Measurements from ENCODE around the gene TFAP2A.

The TFAP2A gene

DNA sequence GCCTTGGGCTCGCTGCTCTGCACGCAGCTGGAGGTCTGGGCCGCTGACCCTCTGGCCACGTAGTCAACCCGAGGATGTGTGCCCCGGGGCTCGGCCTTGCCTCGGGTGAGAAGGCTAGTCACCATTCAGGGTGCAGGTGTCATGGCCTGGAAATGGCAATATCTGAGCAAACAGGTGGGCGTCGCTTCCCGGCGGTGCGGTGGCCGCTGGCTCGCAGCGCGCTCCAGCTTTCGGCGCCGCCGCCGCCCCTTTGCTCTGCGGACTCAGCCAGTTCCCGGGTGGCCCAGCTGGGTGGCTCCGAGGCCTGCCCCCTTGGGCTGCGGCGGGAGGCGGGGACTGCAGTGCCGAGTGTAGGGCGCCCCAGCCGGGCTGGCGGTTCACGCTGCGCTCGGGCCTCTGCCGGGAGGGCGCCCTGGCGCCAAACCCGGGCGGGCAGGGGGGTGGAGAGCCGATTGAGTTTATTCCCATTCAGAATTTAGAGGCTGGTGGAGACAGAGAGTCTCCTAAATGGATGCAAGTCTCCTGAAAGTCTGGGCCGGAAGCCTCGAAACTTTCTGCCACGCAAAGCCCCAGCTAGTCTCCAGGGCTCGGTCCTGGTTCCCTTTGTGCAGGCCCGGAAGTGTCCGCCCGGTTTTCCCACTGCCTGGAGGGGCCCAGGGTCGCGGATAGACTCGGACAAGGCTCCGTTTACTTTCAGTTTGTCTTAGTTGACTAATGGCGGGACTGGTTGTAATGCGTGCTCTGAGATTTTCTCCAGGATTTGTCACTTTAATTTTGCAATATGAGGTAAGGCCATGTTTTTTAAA, 11.3 kb upstream of the TFAP2A start:
- DNase-seq = no peak

DNA sequence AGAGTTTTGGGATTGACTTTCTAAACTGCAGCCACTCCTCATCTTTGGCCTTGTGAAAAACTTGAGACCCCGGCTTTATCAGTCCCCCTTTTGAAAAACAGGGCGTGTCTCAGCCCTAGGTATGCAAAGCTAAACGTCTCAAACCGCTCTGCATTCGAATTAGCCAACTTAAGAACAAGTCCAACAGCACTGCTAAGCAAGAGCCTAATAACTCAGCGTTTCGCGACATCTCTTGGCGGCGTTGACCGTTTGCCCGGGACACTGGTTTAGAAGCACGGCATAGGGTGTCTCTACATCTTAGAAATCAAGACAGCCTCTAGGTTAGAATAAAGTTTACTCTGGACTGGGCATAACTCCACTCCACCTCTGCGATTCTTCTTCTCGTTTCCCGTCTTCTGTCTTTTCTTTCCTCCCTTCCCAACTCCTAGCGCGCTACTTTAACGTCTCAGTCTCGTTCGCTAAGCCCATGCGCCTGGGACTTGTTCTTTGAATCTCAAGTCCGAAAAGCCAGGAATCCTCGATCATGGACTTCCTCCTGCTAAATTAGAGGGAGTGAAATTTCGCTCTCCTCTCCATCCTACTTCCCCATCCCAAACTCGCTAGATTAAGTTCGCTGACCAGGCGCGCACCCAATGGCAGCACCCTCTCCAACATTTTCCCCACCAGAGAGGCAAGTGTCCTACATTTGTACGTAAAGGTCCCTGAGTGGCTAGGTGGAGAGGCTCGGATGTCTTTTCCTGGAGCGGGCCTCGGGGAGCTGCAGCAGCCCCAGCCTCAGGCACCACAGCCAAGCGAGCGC, 10.5 kb upstream of the TFAP2A start:
- no peak for DNase-seq

DNA sequence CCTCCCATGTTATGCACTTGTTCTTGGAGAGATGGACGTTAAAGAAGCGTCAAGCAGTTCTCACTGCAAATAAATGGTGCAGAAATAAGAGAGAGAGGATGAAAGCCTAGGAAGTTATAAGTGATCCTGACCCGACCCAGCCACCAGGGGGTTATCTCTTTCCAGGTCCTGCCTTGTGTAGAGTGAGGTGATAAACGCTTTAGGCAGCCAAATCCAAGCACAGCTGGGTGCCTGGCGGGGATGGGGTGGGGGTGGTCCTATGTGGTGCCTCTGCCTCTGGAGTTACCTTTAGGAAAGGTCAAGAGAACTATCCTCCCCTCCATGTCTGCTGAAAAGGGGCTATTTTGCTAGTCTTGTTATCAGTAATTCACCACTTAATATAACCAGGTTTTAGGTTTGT, 9.2 kb upstream of the TFAP2A start:
- DNase-seq = no peak

DNA sequence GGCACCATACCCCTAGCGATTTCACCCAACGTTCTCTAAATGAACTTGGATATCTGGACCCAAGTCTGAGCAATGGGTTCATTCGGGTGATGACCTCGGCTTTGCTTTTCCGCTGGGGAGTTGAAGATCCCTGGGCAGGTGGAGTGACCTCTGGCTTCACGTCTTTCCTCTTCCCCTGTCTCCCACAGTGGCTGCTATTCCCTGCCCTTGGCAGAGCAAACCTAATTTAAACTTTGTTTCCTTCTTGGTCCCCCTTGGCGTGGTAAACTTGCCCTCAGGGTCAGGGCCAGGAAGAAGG, 7.8 kb upstream of the TFAP2A start:
- no peak for DNase-seq

DNA sequence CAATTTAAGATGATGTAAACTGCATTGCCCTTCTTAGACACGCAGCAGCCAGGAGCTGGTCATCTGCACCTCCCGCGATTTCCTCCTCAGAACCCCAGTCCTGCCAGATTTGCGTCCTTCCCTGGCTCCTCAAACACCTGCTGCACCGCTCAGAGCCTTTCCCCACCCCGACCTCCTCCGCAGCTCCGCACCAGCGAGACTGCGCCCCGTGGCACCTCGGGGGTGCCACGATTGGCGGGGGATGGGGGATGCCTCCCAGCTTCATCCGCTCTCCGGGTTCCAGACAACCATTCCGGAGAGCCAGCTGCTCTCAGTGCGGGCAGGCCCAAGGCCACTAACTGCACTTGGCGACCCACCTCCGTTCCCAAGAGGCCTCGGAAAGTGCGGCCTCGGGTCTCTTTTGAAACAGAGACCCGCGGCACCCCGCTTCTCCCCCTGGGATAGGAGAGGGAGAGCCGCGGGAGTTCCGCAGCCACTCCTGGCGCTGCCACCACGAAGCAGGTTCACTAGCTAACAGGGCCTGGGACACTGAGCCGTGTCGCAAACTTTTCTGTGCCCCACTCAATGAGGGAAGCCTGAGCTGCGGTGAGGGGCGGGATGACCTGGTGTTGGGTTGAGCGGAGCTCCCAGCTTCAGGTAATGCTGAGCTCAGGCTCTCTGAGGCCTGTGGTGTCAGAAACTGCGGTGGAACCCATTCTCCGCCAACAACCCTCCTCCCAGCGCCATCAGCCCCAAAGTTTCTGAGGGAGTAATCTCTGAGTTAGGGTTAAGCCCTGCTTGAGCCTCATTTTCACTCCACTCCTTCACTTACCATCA, 7.3 kb upstream of the TFAP2A start:
- no peak for DNase-seq

DNA sequence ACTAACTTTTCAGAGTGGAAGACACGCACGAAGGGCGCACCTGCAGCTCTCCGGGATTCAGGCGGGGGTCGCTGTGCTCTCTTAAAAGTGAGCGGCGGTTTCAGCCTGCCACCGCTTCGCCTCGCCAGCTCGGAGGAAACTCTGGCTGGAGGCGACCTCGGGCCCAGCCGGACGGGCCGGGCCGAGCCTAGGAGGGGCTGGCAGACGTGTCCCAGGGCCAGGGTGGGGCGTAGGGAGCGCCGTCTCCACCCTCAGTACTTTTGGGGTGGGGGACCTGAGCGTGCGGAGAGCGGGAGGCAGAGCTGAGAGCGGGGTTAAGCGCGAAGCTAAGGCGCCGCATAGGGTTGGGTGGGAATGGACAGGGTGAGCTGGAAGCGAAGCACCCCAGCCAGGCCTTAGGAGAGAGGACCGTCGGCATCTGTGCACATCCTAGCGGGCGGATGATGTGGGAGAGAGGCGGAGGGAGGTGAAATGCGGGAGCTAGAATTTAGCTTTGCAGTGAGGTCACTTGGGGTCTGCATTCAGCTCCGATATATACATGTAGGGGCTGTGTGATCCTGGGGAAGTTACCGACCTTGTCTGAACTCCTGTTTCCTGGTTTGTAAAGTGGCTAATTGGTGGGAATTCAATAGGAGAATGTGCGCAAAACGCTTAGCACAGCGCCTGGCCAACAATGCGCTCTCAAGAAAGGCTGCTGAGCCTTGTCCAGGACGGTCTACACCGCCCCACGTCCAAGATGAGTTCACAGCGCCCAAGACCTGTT, 6.5 kb upstream of the TFAP2A start:
- no peak for DNase-seq

DNA sequence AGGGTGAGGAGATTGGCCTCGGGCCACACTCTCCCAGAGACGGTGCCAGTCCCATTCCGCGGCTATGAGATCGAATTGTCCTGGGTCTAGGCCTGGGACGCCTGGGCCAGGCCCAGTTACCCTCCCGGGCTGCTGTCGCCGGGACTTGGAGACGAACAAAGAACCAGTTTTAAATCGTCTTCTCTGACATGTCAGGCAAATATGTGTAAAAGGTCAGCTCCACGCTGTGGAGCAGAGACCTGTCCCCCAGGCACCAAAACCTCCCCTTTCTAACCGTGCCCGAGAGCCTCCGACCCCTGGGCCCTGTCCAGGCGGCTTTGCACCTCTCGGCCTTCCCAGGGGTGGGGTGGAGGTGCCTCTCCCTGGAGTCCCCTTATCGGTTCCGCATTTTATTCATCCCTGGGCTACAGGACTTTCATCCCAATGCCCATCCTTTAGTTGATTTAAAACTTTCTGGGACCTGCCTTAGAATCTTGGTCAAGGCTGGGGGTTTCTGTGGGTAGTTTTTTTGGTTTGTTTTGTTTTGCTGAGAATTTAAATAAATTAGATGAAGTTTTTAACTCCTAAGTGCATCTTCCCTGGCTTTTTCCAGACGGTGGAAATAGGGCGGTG, 5.8 kb upstream of the TFAP2A start:
- no peak for DNase-seq

DNA sequence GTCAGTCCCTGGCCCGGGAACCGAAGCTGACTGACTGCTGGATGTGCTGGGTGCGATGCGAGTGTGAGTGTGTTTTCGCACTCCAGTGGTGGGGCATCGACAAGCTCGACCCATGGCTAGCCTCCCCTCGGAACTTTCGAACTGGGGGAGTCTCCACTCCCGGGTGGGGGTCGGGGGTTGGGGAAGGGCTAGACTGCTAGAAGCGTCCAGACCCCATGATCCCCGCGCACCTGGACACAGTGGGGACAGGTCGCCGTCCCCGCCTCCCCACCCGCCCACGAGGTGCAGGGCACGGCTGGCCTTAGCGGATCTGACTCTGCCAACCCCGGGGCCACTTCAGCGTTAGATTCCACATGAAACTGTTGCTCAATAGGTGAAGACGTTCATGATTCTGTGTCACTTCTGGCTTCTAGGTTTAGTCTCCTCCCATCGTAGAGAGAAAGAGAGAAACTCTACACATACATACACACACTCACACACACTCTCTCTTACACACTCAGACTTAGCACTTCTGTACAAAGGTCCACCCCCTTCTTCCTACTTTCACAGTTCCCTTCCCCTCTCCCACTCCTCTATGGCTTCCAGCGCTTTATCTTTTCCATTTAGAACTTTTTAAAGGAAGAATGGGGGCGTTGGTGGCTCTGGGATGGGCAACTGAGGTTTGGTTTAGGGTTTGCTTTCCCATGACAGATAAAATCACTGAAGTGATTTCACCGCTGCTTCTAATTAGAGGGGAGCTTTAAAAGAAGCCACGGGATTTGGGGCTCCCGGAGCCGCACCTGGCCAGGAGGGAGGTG, 5.1 kb upstream of the TFAP2A start:
- DNase-seq = no peak

DNA sequence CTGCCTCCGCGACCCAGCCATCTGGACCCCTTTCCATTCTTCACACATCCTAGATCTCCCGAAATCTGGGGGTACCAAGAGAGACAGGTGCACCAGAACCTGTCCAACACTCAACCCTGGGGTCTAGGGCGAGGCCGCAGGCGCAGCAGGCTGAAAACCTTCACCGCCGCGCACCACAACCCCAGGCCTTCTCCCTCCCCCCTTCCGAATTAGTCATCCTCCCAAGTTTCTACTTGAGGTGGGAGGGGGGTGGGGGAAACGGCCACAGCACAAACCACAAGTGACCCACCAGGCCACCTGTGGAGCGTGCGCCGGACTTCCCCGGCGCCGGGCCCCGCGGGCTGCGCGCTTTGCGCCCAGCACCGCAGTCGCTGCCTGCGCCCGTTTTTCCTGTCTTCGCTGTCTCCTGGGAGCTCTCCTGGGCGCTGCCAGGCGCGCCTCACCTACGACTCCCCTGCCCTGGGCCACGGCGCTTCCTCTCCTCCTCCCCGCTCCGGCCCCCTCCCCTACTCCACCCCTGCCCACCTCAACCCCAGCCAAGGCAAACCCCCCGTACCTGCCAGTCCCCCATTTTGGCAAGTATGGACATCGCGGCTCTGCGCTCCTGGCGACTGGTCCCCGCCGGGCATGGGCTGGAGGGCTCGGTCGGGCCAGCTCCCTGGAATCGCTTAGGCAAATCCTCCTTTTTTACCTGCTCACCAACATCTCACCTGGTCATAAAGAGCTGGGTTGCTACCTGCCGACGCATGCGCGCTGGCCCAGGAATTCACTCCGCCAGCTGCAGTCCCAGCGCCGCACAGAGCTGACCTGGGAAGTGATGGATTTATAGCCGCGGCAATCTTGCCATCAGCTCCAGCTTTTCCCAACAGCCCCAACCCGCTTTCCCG, 4.2 kb upstream of the TFAP2A start:
- DNase-seq = no peak

DNA sequence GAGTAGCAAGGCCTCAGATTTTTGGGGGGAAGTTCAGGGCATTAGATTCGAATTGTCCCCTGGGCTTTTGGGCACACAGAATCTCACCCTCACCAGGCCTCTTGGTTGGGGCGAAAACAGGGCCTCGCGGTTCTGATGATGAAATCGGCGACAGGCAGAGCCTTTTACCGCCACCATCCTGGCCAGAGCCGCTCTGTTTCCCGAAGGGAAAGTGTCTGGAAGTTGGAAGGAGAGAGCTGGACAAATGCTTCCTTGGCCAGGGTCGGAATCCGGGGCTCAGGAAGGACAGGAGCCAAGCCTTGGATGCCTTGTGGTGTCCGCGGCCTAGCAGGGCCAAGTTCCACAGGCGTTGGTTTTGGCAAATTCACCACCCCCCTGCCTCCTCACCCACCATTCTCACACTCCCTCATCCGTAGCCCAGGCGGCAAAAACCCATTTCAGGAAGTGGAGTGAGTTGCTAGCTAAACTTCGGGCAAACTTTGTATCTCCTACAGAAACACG, 3.5 kb upstream of the TFAP2A start:
- no peak for DNase-seq

DNA sequence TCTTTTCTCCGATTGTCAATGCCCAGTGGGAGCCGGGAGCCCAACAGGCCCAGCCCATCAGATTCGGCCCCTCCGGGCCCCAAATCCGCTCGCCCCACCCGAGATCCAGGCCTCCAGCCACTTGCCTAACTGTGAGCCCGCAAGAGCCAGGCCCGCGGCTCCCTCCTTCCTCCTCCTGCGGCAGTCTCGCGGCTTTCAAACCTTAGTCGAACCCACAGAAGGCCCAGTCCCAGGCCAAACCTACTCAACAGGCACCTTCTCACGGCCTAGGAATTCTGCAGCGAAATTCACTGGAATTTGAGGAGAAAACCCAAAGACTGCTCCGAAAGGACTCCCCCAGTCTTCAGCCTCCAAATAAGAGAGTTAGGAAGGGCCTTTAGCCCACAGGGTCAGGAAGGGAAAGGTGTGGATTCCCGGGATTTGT, 2.8 kb upstream of the TFAP2A start:
- DNase-seq = no peak

DNA sequence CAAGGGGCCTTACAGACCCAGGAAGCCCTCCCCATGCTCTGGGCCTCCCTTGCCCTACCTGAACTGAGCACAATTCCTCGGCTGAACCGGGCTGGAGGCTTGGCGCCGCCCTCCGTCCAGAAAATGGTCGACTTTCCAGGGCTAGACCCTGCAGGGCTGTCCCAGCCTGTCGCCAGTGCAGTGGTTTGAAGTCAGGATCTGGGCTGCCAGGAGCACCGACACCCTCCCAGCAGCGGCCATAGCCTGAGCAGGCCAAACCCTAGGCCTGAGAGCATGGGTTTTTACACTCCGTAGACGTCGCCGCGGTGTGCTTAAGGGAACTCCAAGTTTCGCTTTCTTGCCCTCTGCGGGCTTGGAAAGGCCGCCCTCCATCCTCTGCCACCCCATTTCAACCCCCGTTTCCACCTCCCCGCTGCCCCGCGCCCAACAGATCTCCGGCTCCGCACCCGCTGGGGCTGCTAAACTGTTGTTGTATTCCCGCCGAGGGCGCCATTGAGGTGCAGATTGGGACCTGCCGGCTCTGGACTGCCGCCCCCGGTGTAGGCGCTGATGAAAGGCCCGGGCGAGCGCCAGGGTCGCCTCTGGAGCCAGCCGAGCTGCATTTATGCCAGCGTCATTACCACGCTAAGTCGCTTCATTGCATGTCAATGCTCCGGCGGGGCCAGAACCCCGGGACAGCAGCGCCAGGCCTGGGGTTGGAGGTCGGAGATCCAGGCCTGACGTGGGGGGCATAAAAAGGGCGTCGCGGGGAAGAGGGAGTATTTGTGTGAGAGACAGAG, 2.2 kb upstream of the TFAP2A start:
- no peak for DNase-seq

DNA sequence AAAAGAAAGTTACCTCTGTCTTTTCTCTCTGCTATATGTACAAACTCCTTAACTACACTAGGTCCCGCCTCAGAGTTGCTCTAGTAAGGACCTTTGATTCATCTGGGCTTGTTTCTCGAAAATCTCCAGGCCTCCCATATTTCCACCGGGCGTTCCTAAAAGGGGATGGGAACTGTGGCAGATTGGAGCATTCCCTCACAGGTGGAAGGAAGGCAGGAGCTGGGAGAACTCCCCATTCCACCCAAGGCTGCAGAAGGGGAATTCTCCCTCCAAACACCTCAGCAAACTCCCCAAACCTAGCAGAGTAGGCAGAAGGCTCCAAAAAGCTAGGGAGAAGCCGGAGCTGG, 1.6 kb upstream of the TFAP2A start:
- DNase-seq = no peak

DNA sequence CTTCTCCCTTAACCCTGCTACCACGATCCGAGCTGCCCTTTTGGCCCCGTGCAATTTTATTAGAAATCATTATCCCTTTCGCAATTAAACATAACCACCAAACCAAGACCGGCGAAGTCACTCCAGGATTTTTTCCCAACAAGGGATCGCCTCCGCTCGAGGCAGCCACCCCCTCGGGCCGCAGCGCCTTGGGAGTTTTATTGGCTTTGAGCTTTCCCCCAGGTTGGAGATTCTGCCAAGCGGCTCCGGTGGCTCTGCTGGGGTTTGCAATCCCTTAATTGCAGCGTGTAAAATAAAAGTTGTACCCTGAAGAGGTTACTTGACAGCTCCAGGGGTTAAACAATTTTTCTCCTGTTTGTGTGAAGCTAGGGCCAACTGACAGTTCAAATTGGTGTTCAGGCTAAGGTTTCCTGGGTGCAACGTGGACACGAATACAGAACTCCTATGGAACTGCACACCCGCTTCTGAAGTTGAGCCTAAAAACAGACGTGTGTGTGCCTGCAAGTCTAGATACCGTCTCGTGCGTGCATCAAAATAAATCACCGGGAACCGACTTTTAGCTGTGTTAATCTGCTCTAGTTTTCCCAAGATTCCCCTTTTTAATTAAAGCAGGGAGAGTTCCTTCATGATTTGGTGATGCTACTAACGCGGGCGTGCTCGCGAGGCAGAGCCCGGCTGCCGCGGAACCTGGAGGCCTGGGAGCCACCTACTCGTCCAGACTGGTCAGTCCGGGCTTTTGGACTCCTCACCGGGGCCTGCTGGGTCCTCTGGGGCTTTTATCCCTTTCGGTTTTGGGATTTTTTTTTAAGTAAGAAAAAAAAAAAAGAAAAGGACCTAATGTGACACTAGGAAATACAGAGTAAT, 975 bp upstream of the TFAP2A start:
- no peak for DNase-seq

DNA sequence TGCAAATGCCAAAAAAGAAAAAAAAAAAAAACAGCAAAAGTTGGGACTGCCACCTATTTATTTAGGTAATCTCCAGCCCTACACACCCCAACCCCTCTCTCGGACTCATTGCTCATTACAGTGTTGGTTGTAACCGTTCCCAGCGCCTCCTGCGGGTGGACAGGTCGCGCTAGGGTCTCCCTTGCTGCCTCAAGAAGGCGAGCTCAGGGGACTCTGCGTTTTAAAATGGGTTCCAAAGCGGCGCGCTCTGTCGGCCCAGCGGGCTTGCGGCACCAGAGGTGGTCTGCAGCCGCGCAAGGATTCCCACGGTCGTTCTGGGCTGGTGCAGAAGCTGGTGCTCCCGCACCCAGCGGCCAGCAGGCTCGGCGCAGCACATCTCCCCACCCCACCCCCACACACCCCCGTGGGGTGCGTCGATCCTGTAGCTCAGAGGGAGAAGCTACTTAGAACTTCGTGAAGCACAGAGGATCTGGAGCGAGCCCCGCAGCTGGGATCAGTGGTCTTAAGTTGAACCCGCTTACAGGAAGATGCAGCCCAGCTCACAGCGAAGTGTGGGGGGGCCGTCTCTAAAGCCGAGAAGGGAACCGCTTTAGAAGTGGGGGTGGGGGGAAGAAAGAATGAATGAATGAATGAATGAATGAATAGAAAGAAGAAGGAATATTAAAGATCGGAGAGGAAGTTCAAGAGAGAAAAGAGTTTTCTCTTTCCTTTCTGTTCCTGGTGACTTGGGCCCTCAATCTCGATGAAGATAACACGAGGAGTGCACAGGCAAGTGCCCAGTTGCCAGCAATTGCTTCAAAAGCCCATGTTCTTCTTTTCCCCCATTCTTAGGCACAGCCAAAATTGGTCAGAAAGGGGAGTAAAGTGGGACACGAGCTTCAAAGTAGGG, 780 bp downstream of the TFAP2A start:
- no peak for DNase-seq

DNA sequence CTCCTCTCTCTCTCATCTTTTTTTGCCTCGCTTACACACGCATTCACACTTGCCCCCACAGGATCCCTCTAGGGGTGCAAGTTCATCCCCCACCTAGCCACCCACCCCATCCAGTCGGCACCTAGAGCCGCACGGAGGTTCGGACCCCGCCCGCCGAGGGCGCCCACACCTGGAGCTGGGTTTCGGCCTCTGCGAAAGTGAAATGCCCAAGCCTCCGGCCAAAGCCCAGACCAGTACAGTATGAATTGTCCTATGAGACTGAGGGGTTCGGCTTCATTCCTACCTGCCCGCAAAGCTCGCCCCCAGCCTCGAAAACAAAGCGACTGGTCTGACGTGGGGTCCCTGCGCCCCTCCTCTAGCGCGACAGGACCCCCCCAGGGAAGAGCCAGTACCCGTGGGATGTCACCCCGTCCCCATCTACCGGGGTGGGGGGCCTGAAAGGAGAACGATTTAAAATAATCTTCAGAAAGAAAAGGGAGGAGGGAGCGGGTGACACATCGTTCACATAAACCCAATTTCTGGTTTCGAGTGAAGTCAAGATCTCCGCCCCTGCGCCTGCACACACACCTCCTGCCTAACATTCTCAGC, 1.5 kb downstream of the TFAP2A start:
- DNase-seq = no peak

Measured in CD4-positive, alpha-beta T cell treated with Interleukin-1 beta for 1 hour (primary cell).